SK-N-SH (cell line): ENCODE data around the gene ZNF576. TPM values are rescaled to one million over a fixed set of nuclear protein-coding genes. Genes with fewer than 3 reads are reported as not detected.

Source experiments
- CTCF ChIA-PET: fragments of 300-600, 350-600 bp; formaldehyde crosslinking; extraction: SDS; loops from one replicate; lab custom pipeline; 2021; lab: Yijun Ruan, JAX
- POLR2A ChIA-PET: fragments of 350-600 bp; sonication (Branson Sonifier 250); formaldehyde crosslinking; extraction: SDS; loops from one replicate; lab custom pipeline; 2020; ENCODE audit warnings: antibody characterized with exemption, inconsistent platforms; lab: Yijun Ruan, JAX
- DNase-seq: peaks from one replicate; pipeline ENCODE4 v3.0.0; 2012
- H2AFZ ChIP-seq: fragments of 200-600 bp; sonication (generic); 2 replicates; pipeline ENCODE4 v1.8.1; 2016; ENCODE audit warnings: antibody characterized with exemption, mild to moderate bottlenecking, low read depth
- H3F3A ChIP-seq: fragments of 200-600 bp; sonication (generic); replicated peaks from 2 replicates; pipeline ENCODE3; 2016; ENCODE audit warnings: antibody characterized with exemption, mild to moderate bottlenecking; ENCODE audit not compliant: insufficient read depth
- H3K27ac ChIP-seq, 2 experiments: fragments of 200-500 bp in 1 of 2; fragments of 200-600 bp in 1 of 2; sonication (Bioruptor generic) in 1 of 2; sonication (generic), shearing (Covaris generic) in 1 of 2; 2 replicates each; pipeline versions ENCODE4 v1.5.1 to v1.6.1; 2014 to 2016; ENCODE audit warnings: low read depth in 2 of 2, inconsistent platforms in 1 of 2, low read length in 1 of 2, mild to moderate bottlenecking in 1 of 2, mixed read lengths in 1 of 2
- H3K27me3 ChIP-seq: fragments of 200-600 bp; sonication (generic), shearing (Covaris generic); 2 replicates; pipeline ENCODE4 v1.6.1; 2016; ENCODE audit warnings: mixed run types; ENCODE audit not compliant: insufficient read depth
- H3K36me3 ChIP-seq, 2 experiments: fragments of 200-500 bp in 1 of 2; fragments of 200-600 bp in 1 of 2; sonication (Bioruptor generic) in 1 of 2; sonication (generic) in 1 of 2; replicated peaks in 1 of 2; 2 replicates each; pipeline versions ENCODE3 to v1.5.1; 2014 to 2016; ENCODE audit warnings: low read length in 1 of 2, mild to moderate bottlenecking in 1 of 2; ENCODE audit not compliant: insufficient read depth in 2 of 2, control insufficient read depth in 1 of 2
- H3K4me1 ChIP-seq, 2 experiments: fragments of 200-500 bp in 1 of 2; fragments of 200-600 bp in 1 of 2; sonication (Bioruptor generic) in 1 of 2; sonication (generic), shearing (Covaris generic) in 1 of 2; 2 replicates each; pipeline versions ENCODE4 v1.5.1 to v1.6.1; 2014 to 2016; ENCODE audit warnings: low read depth in 1 of 2, low read length in 1 of 2, mixed run types in 1 of 2; ENCODE audit not compliant: insufficient read depth in 2 of 2, control insufficient read depth in 1 of 2
- H3K4me2 ChIP-seq: fragments of 200-600 bp; sonication (generic), shearing (Covaris generic); 2 replicates; pipeline ENCODE4 v1.6.1; 2017; ENCODE audit warnings: mixed run types
- H3K4me3 ChIP-seq, 2 experiments: fragments of 200-500 bp in 1 of 2; fragments of 200-600 bp in 1 of 2; sonication (Bioruptor generic) in 1 of 2; sonication (generic), shearing (Covaris generic) in 1 of 2; 2 replicates each; pipeline versions ENCODE4 v1.5.1 to v1.8.1; 2014 to 2016; ENCODE audit warnings: low read depth in 2 of 2, inconsistent platforms in 1 of 2, low read length in 1 of 2, mild to moderate bottlenecking in 1 of 2, mixed read lengths in 1 of 2, moderate library complexity in 1 of 2
- H3K79me2 ChIP-seq: fragments of 200-600 bp; sonication (generic); 2 replicates; pipeline ENCODE4 v1.8.1; 2017; ENCODE audit warnings: mild to moderate bottlenecking; ENCODE audit not compliant: insufficient read depth
- H3K9ac ChIP-seq: fragments of 200-600 bp; sonication (generic); 2 replicates; pipeline ENCODE4 v1.6.1; 2017; ENCODE audit warnings: mixed run types
- H3K9me2 ChIP-seq: fragments of 200-600 bp; sonication (generic); 2 replicates; pipeline ENCODE4 v1.6.1; 2017; ENCODE audit warnings: mixed run types
- H3K9me3 ChIP-seq: fragments of 200-600 bp; sonication (generic); 2 replicates; pipeline ENCODE4 v1.6.1; 2017; ENCODE audit warnings: mixed run types, mild to moderate bottlenecking, moderate library complexity
- H4K20me1 ChIP-seq: fragments of 200-600 bp; sonication (generic); 2 replicates; pipeline ENCODE4 v1.6.1; 2017; ENCODE audit warnings: mild to moderate bottlenecking, mixed run types; ENCODE audit not compliant: insufficient read depth
- CHD2 ChIP-seq: fragments of 150-350 bp; IDR thresholded peaks from 2 replicates; pipeline ENCODE4 v1.6.1; 2018; ENCODE audit warnings: low read length; ENCODE audit not compliant: partially characterized antibody
- CTCF ChIP-seq: fragments of 200-600 bp; sonication (generic); IDR thresholded peaks from 2 replicates; pipeline ENCODE4 v1.6.1; 2017; ENCODE audit warnings: antibody characterized with exemption, mild to moderate bottlenecking, moderate library complexity
- ELF1 ChIP-seq: IDR thresholded peaks from 2 replicates; pipeline ENCODE4 v1.4.0; 2012
- EP300 ChIP-seq, 2 experiments: IDR thresholded peaks; 2 replicates each; pipeline versions ENCODE4 v1.4.0 to v1.6.1; 2012; ENCODE audit warnings: borderline replicate concordance in 1 of 2, low read depth in 1 of 2, low read length in 1 of 2
- FOXJ3 ChIP-seq: sonication (generic); formaldehyde crosslinking; IDR thresholded peaks from 2 replicates; pipeline ENCODE4 v1.5.1; 2020; ENCODE audit warnings: mild to moderate bottlenecking, missing genetic modification reagents
- FOXM1 ChIP-seq: IDR thresholded peaks from 2 replicates; pipeline ENCODE4 v1.4.0; 2012; ENCODE audit warnings: low read depth, mild to moderate bottlenecking
- JUND ChIP-seq: IDR thresholded peaks from 2 replicates; pipeline ENCODE4 v1.4.0; 2012
- NRF1 ChIP-seq: IDR thresholded peaks from 2 replicates; pipeline ENCODE4 v1.6.1; 2012; ENCODE audit warnings: low read depth, mild to moderate bottlenecking, low read length
- PBX3 ChIP-seq: IDR thresholded peaks from 2 replicates; pipeline ENCODE4; 2012
- RAD21 ChIP-seq: IDR thresholded peaks from 2 replicates; pipeline ENCODE4 v1.6.1; 2012; ENCODE audit warnings: mild to moderate bottlenecking, low read length
- RCOR1 ChIP-seq: fragments of 150-350 bp; IDR thresholded peaks from 2 replicates; pipeline ENCODE4 v1.6.1; 2017; ENCODE audit warnings: antibody characterized with exemption, low read length
- RFX5 ChIP-seq: IDR thresholded peaks from 2 replicates; pipeline ENCODE4 v1.6.1; 2012; ENCODE audit warnings: mild to moderate bottlenecking, improper control_type of control experiment, low read length
- SIN3A ChIP-seq: IDR thresholded peaks from 2 replicates; pipeline ENCODE4 v1.6.1; 2012; ENCODE audit warnings: low read depth, mild to moderate bottlenecking, low read length, moderate library complexity, borderline replicate concordance
- SMC3 ChIP-seq: IDR thresholded peaks from 2 replicates; pipeline ENCODE4 v1.6.1; 2012; ENCODE audit warnings: low read depth, low read length, improper control_type of control experiment
- TAF1 ChIP-seq: IDR thresholded peaks from 2 replicates; pipeline ENCODE4 v1.6.1; 2012; ENCODE audit warnings: low read depth, mild to moderate bottlenecking, low read length, moderate library complexity, borderline replicate concordance
- TCF12 ChIP-seq: IDR thresholded peaks from 2 replicates; pipeline ENCODE4 v1.4.0; 2012
- TEAD4 ChIP-seq: IDR thresholded peaks from 2 replicates; pipeline ENCODE4 v1.4.0; 2012; ENCODE audit warnings: mild to moderate bottlenecking, borderline replicate concordance; ENCODE audit not compliant: insufficient read depth
- USF1 ChIP-seq: IDR thresholded peaks from 2 replicates; pipeline ENCODE4 v1.4.0; 2012; ENCODE audit warnings: low read depth, borderline replicate concordance
- YY1 ChIP-seq: IDR thresholded peaks from 2 replicates; pipeline ENCODE4 v1.4.0; 2012; ENCODE audit warnings: low read depth, mild to moderate bottlenecking
- ZBTB33 ChIP-seq: IDR thresholded peaks from 2 replicates; pipeline ENCODE4 v1.4.0; 2012; ENCODE audit warnings: low read depth, borderline replicate concordance
- WGBS: methylation state at CpG from one replicate; pipeline ENCODE4 v1.1.6; 2017; ENCODE audit warnings: low lambda C conversion rate; 5-methylcytosine and 5-hydroxymethylcytosine counted together
- polyA plus RNA-seq, 3 experiments: library from polyadenylated mRNA; depleted of rRNA; stranded (reverse); fragments of >200 nt; gene quantifications; 2 replicates each; pipeline ENCODE4 v1.2.3, GENCODE V29; 2012

ZNF576 gene
- polyA plus RNA-seq, 1 of the 3 experiments (the other 2 are of a cell fraction): 12.8 TPM

GRCh38 chr19:43589277-43589676 is 7.1 kb upstream of the ZNF576 start:
- CTCF ChIA-PET: interaction anchor here (1.4 to 1.7 kb wide), 3 partner anchors 34 to 63 kb away, joined by 4 to 8 read pairs (median 4); no protein-coding TSS in a partner anchor

GRCh38 chr19:43589678-43590077 is 6.7 kb upstream of the ZNF576 start:
- Histone ChIP-seq H3K27me3 (no peaks in the 10 kb centered on the region), H3K27ac (no peak overlapping the region), H3K4me2 (no peak overlapping the region), H3K36me3 (peaks cover 25 to 36% of the 10 kb centered on the region in 2 experiments), H4K20me1 (peaks cover 9% of the 10 kb centered on the region; the same call in 1 of the 2 replicates), H3K9me3 (no peaks in the 10 kb centered on the region), H3K4me1 (peaks cover 8 to 15% of the 10 kb centered on the region in 2 experiments; a peak in 2 of 4 replicates), H3K9me2 (no peaks in the 10 kb centered on the region), H3F3A (no peaks in the 10 kb centered on the region), H2AFZ (no peak overlapping the region), H3K9ac (no peak overlapping the region), H3K4me3 (no peak overlapping the region), H3K79me2 (peaks cover 46% of the 10 kb centered on the region)
- WGBS: 96% methylated on average over 6 of the region's 6 CpGs
- no peak for DNase-seq
- CTCF ChIA-PET: interaction anchor here (1.7 kb wide), 2 partner anchors 35 to 62 kb away, joined by 4 to 8 read pairs; no protein-coding TSS in a partner anchor
- POLR2A ChIA-PET: no interaction called here
- TF ChIP-seq CTCF: no peak
- no peak for TF ChIP-seq CHD2
- TF ChIP-seq JUND: no peak
- TF ChIP-seq PBX3: no peak
- TF ChIP-seq ELF1: no peak
- no peak for TF ChIP-seq FOXM1
- no peak for TF ChIP-seq RCOR1
- TF ChIP-seq TCF12: no peak
- no peak for TF ChIP-seq SIN3A
- no peak for TF ChIP-seq ZBTB33

More at GRCh38 chr19:43589277-43589676, 7.1 kb upstream of the ZNF576 start:
- POLR2A ChIA-PET: no interaction called here
- Histone ChIP-seq H3K9me2 (no peaks in the 10 kb centered on the region), H4K20me1 (peaks cover 6% of the 10 kb centered on the region; the same call in 1 of the 2 replicates), H3K79me2 (peaks cover 42% of the 10 kb centered on the region), H3K4me1 (peaks cover 6 to 14% of the 10 kb centered on the region in 2 experiments; a peak in 2 of 4 replicates), H3K27me3 (no peaks in the 10 kb centered on the region), H3K4me2 (no peak overlapping the region), H3K9ac (no peak overlapping the region), H3K36me3 (peaks cover 25 to 36% of the 10 kb centered on the region in 2 experiments), H3K27ac (no peak overlapping the region), H3K9me3 (no peaks in the 10 kb centered on the region), H2AFZ (no peak overlapping the region), H3F3A (no peaks in the 10 kb centered on the region), H3K4me3 (no peak overlapping the region)
- DNase-seq: no peak
- 87% methylated on average over 5 of the region's 5 CpGs for whole genome bisulfite sequencing
- TF ChIP-seq FOXJ3 (CRISPR knock-in tag) (no peak), RCOR1 (no peak), YY1 (no peak), TCF12 (no peak), RFX5 (no peak), TEAD4 (no peak), RAD21 (no peak), ZBTB33 (no peak), EP300 (IDR thresholded peaks at IDR 0.05; ENCODE audit: borderline replicate concordance in 1 of 2, low read depth in 1 of 2, low read length in 1 of 2) (no peak), TAF1 (no peak), SMC3 (no peak), FOXM1 (no peak), NRF1 (no peak), USF1 (no peak)
